Renal pelvis (tissue), 3 donors: ENCODE results near the gene NRM. TPM values are rescaled to one million over a fixed set of nuclear protein-coding genes. Genes with fewer than 3 reads are reported as not detected.

ENCODE experiments used
- polyA plus RNA-seq, 3 donors: library from polyadenylated mRNA; unstranded; fragments of 120-200 nt; gene quantifications; one replicate each; pipeline ENCODE4 v1.2.1, GENCODE V29; 2013; ENCODE audit not compliant: insufficient read length in 3 of 3

Gene NRM
- polyA plus RNA-seq, 3 donors = 35.3 to 43.5 (median 39.7) TPM

Other genes starting within 250 kb of the NRM start
- 100 to 1,000 TPM; 103 to 110 (median 106) TPM for gene HLA-E, start 201.5 kb downstream of the NRM start, polyA plus RNA-seq
- gene GNL1, start 134.5 kb downstream of the NRM start, polyA plus RNA-seq = 100 to 1,000 TPM in 2 of 3 donors, 10 to 100 TPM in 1; 97.3 to 111 (median 102) TPM
- 10 to 100 TPM; 29.2 to 37.4 (median 35.4) TPM for gene PRR3, start 133.7 kb downstream of the NRM start, polyA plus RNA-seq
- gene ABCF1, start 119.5 kb downstream of the NRM start, polyA plus RNA-seq = 10 to 100 TPM; 69.3 to 77.9 (median 73.6) TPM
- gene PPP1R10, start 73.7 kb downstream of the NRM start, polyA plus RNA-seq = 10 to 100 TPM; 53.5 to 62.5 (median 55.6) TPM
- gene MRPS18B, start 73.1 kb downstream of the NRM start, polyA plus RNA-seq = 10 to 100 TPM; 56.0 to 65.1 (median 62.2) TPM
- gene ATAT1, start 64.1 kb downstream of the NRM start, polyA plus RNA-seq = 10 to 100 TPM; 38.7 to 60.2 (median 59.4) TPM
- gene C6orf136, start 43.9 kb downstream of the NRM start, polyA plus RNA-seq = 10 to 100 TPM; 17.6 to 25.5 (median 22.9) TPM
- gene DHX16, start 18.0 kb downstream of the NRM start, polyA plus RNA-seq = 10 to 100 TPM; 48.6 to 51.8 (median 50.0) TPM
- gene PPP1R18, start 4.3 kb downstream of the NRM start, polyA plus RNA-seq = 10 to 100 TPM; 33.7 to 42.6 (median 37.4) TPM
- gene MDC1, start 26.3 kb upstream of the NRM start, polyA plus RNA-seq = 10 to 100 TPM; 45.4 to 55.6 (median 53.0) TPM
- gene TUBB, start 29.4 kb upstream of the NRM start, polyA plus RNA-seq = 1,000 to 10,000 TPM; 1,096 to 1,335 (median 1,230) TPM
- 100 to 1,000 TPM; 138 to 144 (median 138) TPM for gene FLOT1, start 51.7 kb upstream of the NRM start, polyA plus RNA-seq
- 10 to 100 TPM; 21.0 to 21.8 (median 21.2) TPM for gene IER3, start 53.6 kb upstream of the NRM start, polyA plus RNA-seq
- gene DDR1, start 193.5 kb upstream of the NRM start, polyA plus RNA-seq = 100 to 1,000 TPM; 196 to 203 (median 201) TPM
- gene GTF2H4, start 217.2 kb upstream of the NRM start, polyA plus RNA-seq = 10 to 100 TPM; 48.1 to 50.5 (median 48.9) TPM
- gene VARS2, start 223.3 kb upstream of the NRM start, polyA plus RNA-seq = 10 to 100 TPM; 45.6 to 64.7 (median 55.3) TPM
- 1 to 10 TPM in 2 of 3 donors, under 1 TPM in 1; 0.63 to 1.7 (median 1.2) TPM for gene SFTA2, start 241.2 kb upstream of the NRM start, polyA plus RNA-seq
- gene MUCL3, start 250.0 kb upstream of the NRM start, polyA plus RNA-seq = under 1 TPM; 0.07 to 0.13 (median 0.09) TPM